Endometrial microvascular endothelial cells (primary cell): ENCODE results near the gene GAK. TPM values are rescaled to one million over a fixed set of nuclear protein-coding genes. Genes with fewer than 3 reads are reported as not detected.
"Not testable (repeated sequence)": the region's sequence is repeated elsewhere in the genome, so short reads cannot be mapped to it uniquely, and the experiment has no call there.

Source experiments
- in situ Hi-C: cut with HindIII; loops from 2 replicates; pipeline ENCODE4 v1.10.0; 2017; ENCODE audit warnings: low sequenced_read_pairs, low pct_unique_long_range_greater_than_20kb; ENCODE audit errors: inconsistent ontology term
- total RNA-seq: library from RNA; depleted of rRNA; stranded (reverse); fragments of >200 nt; gene quantifications from one replicate; pipeline ENCODE4 v1.2.3, GENCODE V29; 2015; ENCODE audit errors: inconsistent ontology term

The GAK gene
- total RNA-seq, 1 donor from 2014 or later: 79.9 TPM

DNA sequence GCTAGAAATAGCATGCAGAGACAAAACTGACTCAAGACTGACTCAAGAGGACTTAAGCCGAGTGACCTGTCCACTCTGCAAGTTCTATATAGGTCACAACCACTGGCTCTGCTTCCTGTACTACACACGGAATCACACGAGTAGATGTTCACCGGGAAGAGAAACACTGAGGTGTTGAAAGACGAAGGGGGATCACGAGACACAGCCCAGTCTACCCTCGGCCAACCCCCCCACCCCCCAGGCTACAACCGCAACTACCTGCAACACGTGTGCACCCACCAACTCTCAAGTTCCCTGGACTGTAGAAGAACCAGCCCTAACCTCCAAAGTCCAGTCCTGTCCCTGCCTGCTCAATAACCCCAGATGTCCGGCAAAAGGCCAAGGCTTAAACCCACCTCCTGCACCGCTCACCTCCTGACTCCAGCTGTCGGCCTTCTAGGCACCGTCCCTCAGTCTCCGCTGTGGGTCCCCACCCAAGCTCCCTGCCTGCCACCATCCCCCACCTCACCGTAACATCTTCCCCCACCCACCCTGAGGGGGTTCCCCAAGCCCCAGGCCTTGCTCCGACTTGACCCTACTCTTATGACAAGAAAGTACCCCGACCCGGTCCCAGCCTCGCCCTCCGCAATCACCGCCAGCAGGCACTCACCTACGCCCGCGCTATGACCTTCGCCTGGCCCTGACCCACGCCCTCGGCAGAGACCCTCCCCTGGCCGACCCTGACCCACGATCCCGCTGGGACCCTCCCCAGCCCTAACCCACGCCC is 739 bp downstream of the GAK start:
- in situ Hi-C loops: loop anchor here (5.0 kb wide), 1 partner anchor 41 kb away; the partner anchor contains the start of gene DGKQ

DNA sequence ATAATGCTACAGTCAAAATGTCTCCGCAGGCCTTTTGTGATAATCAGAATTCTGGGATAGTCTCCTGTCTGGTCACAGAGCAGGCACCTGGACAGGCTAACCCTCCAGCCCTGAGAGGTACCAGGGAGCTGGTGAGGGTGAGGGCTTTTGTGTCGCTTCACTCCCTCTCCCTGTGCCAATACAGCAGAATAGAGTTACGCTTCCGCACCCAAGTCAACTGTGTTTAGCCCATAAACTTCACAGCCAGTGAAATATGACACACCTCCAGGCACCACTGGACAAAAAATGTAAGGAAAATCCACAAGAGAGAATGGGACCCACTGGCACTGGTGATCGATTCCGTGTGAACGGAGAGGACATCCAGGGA is 1.3 kb downstream of the GAK start:
- in situ Hi-C loops: loop anchor here (5.0 kb wide), 1 partner anchor 41 kb away; the partner anchor contains the start of gene DGKQ

DNA sequence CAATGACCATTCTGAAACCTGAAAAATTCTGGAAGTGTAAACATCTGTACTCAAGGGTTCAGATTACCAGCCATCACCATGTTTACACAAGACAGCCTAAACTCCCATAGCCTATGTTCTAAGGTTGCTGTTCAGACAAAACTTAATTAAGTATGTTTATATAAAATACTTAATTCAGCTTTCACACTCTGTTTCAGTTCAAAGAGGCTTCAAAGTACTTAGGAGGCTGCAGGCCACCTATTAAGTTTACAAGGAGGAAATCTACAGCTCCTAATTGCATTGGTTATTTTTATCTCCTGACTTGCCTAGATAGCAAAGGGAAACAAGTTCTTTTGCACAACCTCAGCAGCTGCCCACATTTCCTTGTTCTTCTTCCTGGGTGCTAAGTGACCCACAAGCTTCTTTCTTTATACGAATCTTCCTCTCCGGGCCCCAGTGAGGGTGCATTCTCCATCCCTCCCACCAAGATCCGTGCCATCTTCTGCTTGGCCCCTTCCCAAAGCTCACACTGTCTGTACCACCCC is 2.0 kb downstream of the GAK start:
- in situ Hi-C loops: loop anchor here (5.0 kb wide), 1 partner anchor 42 kb away; the partner anchor contains the start of gene DGKQ

DNA sequence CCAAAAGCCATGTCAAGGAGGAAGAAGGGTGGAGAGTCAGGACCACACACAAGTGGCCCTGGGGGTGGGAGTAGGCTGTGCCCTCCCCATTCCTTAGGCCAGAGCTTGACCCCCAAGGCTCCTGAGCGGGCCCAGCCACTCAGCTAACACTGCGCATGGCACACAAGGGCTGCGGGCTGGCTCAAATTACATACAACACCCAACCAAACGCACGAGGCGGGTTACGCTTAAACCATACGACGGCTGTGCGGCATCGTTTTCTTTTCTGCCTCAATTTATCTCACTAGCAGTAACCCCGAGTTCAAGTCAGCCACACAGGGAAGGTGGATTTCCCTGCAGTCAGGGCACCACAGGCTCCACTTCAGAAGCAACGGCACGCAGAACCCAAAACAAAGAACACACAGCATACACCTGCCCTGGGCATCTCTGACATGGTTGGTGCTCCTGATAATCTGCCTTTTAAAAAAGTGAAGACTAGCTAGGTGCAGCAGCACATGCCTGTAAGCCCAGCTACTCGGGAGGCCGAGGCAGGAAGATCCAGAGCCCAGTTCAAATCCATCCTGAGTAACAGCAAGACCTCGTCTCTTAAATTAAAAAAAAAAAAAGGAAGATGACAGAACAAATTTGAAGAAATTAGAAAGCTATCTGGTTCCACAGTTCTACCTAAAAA is 2.9 kb downstream of the GAK start:
- in situ Hi-C loops: no loop called here

DNA sequence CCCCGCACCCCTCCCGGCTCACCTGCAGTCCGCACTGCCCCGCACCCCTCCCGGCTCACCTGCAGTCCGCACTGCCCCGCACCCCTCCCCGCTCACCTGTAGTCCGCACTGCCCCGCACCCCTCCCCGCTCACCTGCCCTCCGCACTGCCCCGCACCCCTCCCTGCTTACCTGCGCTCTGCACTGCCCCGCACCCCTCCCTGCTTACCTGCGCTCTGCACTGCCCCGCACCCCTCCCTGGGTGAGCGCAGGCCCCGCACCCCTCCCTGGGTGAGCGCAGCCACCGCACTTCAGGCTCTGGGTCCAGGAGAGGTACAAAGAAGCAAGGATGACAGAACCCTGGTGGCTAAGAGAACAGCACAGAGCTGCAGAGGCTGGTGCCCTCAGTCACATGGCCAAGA is 4.5 kb downstream of the GAK start:
- in situ Hi-C loops: not testable (repeated sequence)

DNA sequence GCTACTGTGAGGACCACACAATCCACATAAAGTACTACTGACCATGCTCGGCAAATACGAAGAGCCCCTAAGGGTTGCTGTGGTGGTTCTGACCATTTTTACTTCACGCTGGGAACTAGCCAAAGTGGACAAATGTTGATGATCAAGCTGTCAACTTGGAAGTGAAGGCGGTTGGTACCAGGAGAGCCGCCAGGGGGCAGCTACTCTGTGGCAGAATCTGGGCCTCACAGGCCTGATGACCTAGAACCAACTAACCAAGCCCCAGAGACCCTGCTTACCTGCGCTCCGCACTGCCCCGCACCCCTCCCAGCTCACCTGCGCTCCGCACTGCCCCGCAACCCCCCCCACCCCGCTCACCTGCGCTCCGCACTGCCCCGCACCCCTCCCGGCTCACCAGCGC is 5.6 kb downstream of the GAK start:
- in situ Hi-C loops: no loop called here

DNA sequence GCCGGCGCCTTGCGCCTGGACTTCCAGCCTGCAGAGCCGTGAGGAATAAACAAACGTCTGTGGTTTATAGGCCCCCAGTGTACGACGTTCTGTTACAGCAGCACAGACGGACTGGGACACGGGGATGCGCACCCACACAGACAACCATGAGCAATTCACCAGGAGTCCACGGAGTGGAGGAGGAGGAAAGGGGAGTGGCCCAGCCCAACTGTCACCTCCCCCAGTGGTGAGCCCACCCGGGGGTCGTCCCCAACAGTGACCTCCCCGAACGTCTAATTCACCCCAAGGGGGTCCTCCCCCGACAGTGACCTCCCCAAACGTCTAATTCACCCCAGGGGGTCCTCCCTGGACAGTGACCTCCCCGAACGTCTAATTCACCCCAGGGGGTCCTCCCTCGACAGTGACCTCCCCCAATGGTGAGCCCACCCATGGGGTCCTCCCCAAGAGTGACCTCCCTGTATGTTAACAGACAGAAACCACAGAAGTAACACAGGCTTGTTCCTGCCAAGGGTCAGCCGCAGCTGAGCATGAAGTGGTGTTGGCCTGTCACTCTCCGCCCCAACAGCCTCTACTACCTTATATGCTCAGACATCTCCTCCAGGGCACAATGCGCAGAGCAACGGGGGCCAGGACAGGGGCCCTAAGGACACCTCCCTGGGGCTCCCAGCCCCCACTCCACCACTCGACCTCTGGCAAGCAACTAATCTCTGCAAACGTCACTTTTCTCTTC is 6.2 kb downstream of the GAK start:
- in situ Hi-C loops: no loop called here

DNA sequence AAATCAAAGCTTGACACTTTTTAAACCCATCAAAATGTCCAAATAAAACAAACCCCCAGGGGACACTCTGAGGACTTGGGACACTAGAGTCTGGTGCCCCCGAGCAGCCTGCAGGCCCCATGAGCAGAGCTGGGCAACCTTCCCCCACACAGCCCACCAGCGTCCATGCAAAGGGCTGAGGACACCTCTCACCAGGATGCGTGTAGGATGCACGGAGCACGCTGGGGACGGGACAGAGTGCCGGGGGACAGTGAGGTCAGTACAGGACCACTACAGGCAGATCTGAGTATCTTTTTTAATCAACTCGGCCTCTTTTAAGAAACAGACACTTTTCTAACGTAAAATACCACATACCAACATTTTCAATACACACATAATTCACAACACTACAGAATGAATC is 6.9 kb downstream of the GAK start:
- in situ Hi-C loops: no loop called here

DNA sequence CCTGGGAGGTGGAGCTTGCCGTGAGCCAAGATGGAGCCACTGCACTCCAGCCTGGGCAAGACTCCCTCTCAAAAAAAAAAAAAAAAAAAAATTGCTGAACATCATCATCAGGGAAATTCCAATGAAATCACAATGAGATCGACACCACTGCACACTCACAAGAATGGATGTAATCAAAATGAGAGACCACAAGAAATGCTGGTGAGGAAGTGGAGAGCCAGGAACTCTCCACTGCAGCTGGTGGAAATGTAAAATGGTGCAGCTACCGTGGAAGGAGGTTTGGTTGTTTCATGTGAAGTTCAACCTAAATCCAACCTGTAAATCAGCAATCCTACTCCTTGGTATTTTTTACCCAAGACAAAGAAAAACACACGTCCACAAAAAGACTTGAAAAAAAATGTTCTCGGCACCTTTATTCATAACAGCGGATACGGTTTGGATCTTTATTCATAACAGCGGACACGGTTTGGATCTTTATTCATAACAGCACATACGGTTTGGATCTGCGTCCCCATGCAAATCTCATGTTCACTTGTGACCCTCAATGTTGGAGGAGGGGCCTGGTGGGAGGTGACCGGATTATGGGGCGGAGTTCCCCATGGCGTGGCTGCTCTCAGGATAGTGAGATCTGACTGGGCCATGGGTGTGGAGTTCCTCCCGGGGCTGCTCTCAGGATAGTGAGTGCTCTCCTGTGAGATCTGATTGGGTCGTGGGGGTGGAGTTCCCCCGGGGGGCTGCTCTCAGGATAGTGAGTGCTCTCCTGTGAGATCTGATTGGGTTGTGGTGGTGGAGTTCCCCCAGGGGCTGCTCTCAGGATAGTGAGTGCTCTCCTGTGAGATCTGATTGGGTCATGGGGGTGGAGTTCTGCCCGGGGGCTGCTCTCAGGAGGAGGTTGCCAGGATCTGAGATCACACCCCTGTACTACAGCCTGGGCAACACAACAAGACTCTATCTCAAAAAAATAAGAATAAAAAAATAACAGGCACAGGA is 7.7 kb downstream of the GAK start:
- in situ Hi-C loops: no loop called here

DNA sequence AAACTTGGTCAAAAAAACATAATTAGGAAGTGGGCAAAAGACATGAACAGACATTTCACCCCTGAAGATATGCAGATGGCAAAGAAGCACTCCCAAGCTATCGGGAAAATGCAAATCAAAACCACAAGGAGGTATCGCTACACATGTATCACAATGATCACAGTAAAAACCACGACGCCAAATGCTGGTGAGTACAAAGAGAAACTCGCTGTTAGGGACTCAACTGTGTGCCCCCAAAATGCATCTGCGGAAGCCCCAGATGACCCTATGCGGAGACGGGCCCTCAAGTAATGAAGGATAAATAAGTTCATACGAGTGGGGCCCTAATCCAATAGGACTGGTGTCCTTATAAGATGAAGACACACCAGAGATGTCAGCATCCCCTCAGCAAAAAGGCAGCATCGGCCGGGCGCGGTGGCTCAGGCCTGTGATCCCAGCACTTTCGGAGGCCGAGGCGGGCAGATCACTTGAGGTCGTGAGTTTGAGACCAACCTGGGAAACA is 10.2 kb downstream of the GAK start:
- in situ Hi-C loops: no loop called here

DNA sequence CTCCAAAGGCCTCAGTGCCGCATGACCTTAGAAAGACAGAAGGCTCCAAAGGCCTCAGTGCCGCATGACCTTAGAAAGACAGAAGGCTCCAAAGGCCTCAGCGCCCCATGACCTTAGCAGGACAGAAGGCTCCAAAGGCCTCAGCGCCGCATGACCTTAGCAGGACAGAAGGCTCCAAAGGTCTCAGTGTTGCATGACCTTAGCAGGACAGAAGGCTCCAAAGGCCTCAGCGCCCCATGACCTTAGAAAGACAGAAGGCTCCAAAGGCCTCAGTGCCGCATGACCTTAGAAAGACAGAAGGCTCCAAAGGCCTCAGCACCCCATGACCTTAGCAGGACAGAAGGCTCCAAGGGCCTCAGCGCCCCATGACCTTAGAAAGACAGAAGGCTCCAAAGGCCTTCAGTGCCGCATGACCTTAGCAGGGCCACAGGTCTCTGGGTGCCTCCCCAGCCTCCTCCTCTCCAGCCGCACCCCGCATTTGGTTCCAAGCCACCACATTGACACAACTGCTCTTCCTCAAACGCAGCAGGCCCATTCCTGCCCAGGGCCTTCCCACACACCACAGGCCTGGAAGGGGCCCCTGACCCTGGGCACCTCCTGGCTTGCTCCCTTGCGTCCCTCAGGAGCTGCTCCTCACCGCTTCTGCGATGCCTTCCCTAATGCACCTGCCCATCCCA is 13.0 kb downstream of the GAK start:
- in situ Hi-C loops: not testable (repeated sequence)

DNA sequence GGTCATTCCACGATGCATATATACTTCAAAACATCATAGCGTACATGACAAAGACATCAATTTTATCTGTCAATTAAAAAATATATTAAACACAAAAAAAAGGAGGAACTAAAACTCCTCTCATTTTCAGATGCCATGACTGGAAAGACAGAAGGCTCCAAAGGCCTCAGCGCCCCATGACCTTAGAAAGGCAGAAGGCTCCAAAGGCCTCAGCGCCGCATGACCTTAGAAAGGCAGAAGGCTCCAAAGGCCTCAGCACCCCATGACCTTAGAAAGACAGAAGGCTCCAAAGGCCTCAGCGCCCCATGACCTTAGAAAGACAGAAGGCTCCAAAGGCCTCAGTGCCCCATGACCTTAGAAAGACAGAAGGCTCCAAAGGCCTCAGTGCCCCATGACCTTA is 13.5 kb downstream of the GAK start:
- in situ Hi-C loops: not testable (repeated sequence)

DNA sequence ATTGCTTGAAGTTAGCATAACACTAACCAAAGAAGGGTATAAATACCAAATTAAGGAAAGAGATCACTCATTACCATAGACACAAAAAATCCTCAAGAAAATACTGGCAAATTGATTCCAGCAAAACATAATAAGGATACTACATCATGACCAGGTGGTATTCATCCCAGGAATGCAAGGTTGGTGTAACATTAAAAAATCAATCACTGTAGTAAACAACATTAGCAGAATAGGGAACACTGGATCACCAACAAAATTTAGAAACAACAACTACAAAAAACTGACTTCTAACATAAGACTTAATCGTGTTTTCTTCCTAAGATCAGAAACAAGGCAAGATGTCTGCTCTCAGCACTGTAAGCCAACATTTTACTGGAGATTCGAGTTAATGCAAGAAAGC is 14.1 kb downstream of the GAK start:
- in situ Hi-C loops: no loop called here

DNA sequence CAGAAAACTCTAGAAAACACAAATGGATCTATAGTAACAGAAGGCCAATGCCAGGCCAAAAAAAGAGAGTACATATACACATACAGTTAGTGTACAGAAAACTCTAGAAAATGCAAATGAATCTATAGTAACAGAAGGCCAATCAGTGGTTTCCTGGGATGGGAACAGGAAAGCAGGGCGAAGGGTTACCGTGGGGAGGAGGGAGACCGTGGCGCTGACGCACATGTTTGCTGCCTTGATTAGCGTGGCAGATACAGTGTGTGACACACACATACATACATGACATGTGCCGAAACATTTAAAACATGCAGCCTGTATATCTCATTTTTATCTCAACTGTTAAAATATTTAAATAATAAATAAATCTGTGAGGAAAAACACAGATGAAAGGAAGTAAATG is 14.7 kb downstream of the GAK start:
- in situ Hi-C loops: no loop called here

DNA sequence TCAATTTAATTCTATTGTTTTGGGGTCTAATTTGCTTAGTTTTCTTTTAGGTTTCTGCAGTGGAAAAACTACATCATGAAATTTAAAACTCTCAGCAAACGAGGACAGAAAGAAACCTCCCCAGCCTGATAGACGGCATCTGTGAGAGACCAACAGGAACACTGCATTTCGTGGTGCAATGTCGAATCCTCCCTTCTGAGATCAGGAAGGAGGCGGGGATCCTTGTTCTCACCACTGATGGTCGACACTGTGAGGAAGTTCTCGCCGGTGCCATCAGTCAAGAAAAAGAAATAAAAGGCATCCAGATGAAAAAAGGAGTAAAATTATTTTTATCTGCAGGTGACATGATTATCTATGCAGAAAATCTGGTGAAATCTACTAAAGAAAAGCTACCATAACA is 16.5 kb downstream of the GAK start:
- in situ Hi-C loops: no loop called here

DNA sequence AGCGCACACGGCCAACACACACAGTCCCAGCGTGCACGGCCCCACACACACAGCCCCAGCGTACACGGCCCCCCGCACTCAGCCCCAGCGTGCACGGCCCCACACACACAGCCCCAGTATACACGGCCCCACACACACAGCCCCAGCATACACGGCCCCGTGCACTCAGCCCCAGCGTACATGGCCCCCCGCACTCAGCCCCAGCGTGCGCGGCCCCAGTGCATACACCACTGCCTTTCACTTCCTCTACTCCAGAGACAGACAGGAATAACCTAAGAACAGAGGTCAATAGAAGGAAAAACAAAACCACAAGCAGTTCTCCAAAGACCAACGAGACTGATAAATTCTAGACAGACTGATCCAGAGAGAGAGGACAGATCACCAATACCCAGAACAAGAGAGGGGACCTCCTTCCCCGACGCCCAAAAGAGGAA is 17.1 kb downstream of the GAK start:
- in situ Hi-C loops: no loop called here

DNA sequence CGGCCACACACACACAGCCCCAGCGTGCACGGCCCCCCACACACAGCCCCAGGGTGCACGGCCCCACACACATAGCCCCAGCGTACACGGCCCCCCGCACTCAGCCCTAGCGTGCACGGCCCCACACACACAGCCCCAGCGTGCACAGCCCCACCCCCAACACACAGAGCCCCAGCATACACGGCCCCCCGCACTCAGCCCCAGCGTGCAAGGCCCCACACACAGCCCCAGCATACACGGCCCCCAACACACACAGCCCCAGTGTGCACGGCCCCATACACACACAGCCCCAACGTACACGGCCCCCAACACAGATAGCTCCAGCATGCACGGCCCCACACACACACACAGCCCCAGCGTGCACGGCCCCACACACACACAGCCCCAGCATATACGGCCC is 17.6 kb downstream of the GAK start:
- in situ Hi-C loops: no loop called here

DNA sequence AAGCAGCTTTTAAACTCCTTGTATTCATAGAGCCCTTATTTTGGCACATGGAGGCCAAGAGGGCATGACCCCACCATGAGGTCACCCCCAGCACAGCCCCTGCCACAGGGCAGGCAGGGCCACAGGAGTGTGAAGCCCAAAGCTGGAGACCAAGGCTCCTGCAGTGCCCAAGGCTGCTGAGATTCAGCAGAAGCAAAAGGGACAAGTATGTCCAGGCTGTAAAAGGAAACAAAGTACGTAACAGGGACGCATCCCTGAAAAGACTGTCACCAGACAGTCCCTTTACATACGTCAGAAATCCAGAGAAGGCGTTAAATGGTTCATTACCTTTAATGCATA is 18.9 kb downstream of the GAK start:
- in situ Hi-C loops: no loop called here
